ENCODE measurements around the gene TMEM154. TPM values are rescaled to one million over a fixed set of nuclear protein-coding genes. Genes with fewer than 3 reads are reported as not detected.
A peak's percentile ranks its signal among the peaks of the same experiment; 100 is the strongest.

Gene TMEM154
- total and polyA plus RNA-seq, 8 donors, result 1.5 to 21.9 (median 2.5) TPM

DNA sequence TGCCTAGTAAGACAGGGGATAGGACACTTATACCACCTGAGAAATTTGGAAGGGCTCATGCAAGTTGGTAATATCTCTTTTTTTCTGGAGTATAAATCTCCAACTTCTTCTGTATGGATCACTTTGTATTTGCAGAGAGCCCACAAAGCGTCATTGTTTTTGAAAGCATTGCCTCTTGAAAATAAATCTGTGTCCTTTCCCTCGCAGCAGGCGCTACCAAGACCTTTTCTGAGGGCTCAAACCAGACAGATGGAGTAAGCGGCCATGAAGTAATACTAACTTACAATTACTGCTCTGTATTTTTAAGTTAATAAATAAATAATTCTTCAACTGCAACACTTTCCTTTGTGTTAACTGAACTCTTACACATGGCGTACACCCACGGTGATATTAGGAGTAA, 87.9 kb downstream of the TMEM154 start:
- H3K4me3 ChIP-seq, result no peak overlapping the region
- TF ChIP-seq, protein P1, sequence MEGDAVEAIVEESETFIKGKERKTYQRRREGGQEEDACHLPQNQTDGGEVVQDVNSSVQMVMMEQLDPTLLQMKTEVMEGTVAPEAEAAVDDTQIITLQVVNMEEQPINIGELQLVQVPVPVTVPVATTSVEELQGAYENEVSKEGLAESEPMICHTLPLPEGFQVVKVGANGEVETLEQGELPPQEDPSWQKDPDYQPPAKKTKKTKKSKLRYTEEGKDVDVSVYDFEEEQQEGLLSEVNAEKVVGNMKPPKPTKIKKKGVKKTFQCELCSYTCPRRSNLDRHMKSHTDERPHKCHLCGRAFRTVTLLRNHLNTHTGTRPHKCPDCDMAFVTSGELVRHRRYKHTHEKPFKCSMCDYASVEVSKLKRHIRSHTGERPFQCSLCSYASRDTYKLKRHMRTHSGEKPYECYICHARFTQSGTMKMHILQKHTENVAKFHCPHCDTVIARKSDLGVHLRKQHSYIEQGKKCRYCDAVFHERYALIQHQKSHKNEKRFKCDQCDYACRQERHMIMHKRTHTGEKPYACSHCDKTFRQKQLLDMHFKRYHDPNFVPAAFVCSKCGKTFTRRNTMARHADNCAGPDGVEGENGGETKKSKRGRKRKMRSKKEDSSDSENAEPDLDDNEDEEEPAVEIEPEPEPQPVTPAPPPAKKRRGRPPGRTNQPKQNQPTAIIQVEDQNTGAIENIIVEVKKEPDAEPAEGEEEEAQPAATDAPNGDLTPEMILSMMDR (IDR thresholded peaks at IDR 0.05), result no peak
- H3K4me1 ChIP-seq, result no peaks in the 10 kb centered on the region
- DNase-seq (no peak), ATAC-seq (no peak)
- no peaks in the 10 kb centered on the region for H3K36me3 ChIP-seq
- intact Hi-C loops (cut with DNase I), result no loop called here
- no peak overlapping the region for H3K27ac ChIP-seq
- no peaks in the 10 kb centered on the region for H3K27me3 ChIP-seq
- H3K9me3 ChIP-seq, result no peaks in the 10 kb centered on the region

DNA sequence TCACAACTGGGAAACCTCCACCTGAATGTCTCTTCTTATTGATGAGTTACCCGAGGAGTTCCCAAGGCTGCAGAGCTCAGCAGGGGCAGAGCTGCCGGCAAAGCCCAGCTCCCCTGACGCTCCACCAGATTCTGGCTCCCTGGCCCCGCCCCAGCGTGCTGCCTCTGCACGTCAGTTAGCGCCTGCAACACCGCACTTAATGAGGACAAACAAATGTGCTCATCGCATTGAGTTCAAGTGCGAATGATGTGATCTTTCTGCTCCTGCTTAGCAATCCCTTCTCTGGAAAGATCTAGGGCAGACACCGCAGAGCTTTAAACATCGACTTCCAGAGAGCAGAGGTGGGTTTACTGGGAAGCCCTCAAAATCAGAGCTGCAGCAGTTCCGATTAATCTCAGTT, 88.4 kb downstream of the TMEM154 start:
- intact Hi-C loops (cut with DNase I), result no loop called here
- Histone ChIP-seq H3K9me3 (no peaks in the 10 kb centered on the region), H3K36me3 (no peaks in the 10 kb centered on the region), H3K4me3 (no peak overlapping the region), H3K4me1 (no peaks in the 10 kb centered on the region), H3K27ac (no peak overlapping the region), H3K27me3 (no peaks in the 10 kb centered on the region)
- peak; percentile 84 for ATAC-seq
- TF ChIP-seq, protein P1 (IDR thresholded peaks at IDR 0.05), result no peak
- DNase-seq, result peak in 3 of 4 donors; percentile 44 to 85 (median 61)

DNA sequence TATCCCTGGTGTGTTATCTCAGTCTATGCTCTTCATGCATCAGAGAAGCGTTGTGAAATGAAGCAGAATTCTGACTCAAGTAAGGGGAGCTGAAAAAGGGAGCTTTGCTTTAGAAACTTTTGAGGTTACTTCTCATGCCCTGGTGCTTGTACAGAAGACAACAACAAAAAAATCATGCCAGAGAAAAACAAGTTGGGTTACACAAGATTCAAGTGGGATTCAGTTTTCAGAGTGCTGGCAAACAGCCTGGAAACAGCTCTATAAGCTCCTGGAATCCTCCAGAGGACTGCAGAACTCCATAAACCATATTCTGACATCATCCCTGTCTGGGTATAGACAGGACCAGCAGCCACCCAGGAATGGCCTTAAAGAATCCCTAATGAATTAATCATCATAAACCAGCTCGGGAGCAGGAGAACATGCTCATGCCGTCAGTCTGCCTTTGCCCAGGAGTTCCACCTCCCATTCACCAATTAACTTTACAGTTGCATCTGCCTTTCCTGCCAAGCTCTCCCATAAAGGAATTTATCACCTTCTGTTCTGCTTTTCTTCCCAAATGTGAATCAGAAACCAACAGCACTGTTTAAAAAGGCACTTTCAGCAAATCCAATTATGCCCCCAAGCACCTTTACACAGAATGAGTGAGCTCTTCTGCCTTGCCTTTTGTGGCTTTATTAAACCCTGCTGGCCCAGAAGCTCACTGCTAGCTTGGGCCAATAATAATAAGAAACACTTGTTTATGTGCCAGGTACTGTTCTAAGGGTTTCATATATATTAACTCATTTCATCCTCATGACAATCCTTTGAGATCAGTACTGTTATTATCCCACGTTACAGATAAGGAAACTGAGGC, 89.4 kb downstream of the TMEM154 start:
- Histone ChIP-seq H3K27ac (no peak overlapping the region), H3K4me3 (no peak overlapping the region), H3K4me1 (peaks cover 0 to 3% of the 10 kb centered on the region in 2 donors), H3K27me3 (no peaks in the 10 kb centered on the region), H3K9me3 (no peaks in the 10 kb centered on the region), H3K36me3 (no peaks in the 10 kb centered on the region)
- intact Hi-C loops (cut with DNase I), result no loop called here
- peak in 2 of 4 donors; percentile 54 to 87 for DNase-seq
- ATAC-seq, result peak; percentile 76
- TF ChIP-seq, protein P1 (IDR thresholded peaks at IDR 0.05), result no peak

DNA sequence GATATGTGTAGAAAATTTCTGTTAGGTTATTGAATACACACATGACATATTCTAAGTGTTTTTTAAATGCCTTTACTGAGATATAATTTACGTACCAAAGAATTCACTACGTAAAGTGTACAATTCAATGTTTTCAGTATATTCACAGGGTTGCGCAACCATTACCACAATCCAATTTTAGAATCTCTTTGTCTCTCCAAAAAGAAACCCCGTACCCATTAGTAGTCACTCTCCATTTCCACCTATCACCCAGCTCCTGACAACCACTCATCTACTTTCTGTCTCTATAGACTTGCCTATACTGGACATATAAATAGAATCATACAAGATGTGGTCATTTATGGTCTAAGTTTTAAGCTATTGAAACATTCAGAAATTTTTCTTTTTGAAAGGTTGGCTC, 90.9 kb downstream of the TMEM154 start:
- Histone ChIP-seq H3K4me3 (no peak overlapping the region), H3K4me1 (peaks cover 0 to 8% of the 10 kb centered on the region in 2 donors), H3K9me3 (no peaks in the 10 kb centered on the region), H3K27me3 (no peaks in the 10 kb centered on the region), H3K36me3 (no peaks in the 10 kb centered on the region), H3K27ac (no peak overlapping the region)
- intact Hi-C loops (cut with DNase I), result no loop called here
- DNase-seq (no peak), ATAC-seq (no peak)
- TF ChIP-seq, protein P1 (IDR thresholded peaks at IDR 0.05), result no peak

DNA sequence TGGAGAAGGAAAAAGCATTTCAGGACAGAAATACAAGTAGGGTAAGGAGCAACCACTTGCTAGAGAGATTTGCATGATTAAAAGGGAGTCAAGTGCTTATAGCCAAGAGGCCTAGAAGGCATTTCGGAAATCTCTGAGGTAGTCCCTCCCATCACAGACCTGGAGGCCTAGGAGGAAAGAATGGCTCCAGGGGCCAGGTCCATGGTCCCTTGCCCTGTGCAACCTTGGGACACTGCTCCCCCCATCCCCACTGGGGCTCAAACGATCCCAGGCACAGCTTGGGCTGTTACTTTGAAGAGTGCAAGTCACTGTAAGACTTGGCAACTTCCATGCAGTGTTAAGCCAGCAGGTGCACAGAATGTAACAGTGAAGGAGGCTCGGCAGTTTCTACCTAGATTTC, 92.7 kb downstream of the TMEM154 start:
- intact Hi-C loops (cut with DNase I), result no loop called here
- no peak for ATAC-seq
- Histone ChIP-seq H3K27me3 (no peaks in the 10 kb centered on the region), H3K4me1 (peaks cover 0 to 8% of the 10 kb centered on the region in 2 donors), H3K9me3 (no peaks in the 10 kb centered on the region), H3K36me3 (no peaks in the 10 kb centered on the region), H3K27ac (no peak overlapping the region), H3K4me3 (no peak overlapping the region)
- TF ChIP-seq, protein P1 (IDR thresholded peaks at IDR 0.05), result no peak
- DNase-seq, result no peak

All from left lung (tissue), 10 donors.